Thyroid gland (tissue), 4 donors: ENCODE results near the gene SLC9A1.

Source experiments
- CTCF ChIP-seq, 6 experiments: fragments of 200-600 bp in 3 of 6; fragments of 450-650 bp in 3 of 6; sonication (generic) in 3 of 6; IDR thresholded peaks; one replicate each; pipeline ENCODE4 v1.5.1; 2016 to 2019; ENCODE audit warnings: antibody characterized with exemption in 6 of 6, mild to moderate bottlenecking in 2 of 6, inconsistent platforms in 1 of 6, moderate library complexity in 1 of 6
- POLR2A ChIP-seq, 2 donors: fragments of 450-650 bp; IDR thresholded peaks; one replicate each; pipeline ENCODE4 v1.6.1; 2017; ENCODE audit warnings: antibody characterized with exemption in 2 of 2, mild to moderate bottlenecking in 2 of 2, moderate library complexity in 1 of 2

GRCh38 chr1:27153927-27154358 is 982 bp downstream of the SLC9A1 start:
- TF ChIP-seq CTCF (IDR thresholded peaks at IDR 0.05) (no peak), POLR2A (IDR thresholded peaks at IDR 0.05) (no peak)
